OCI-LY3 (cell line): ENCODE results near the gene IL1RL1.

Source experiments
- H2AFZ ChIP-seq: fragments of 200-600, 300-600 bp; shearing (Covaris generic); 2 replicates; pipeline ENCODE4 v1.6.0; 2014; ENCODE audit warnings: antibody characterized with exemption, low read depth, low read length
- H3K27ac ChIP-seq: fragments of 200-600, 300-600 bp; sonication (generic); 2 replicates; pipeline ENCODE4 v1.5.1; 2014; ENCODE audit warnings: mild to moderate bottlenecking, low read length, moderate library complexity, mixed read lengths
- H3K27me3 ChIP-seq: fragments of 200-600, 300-600 bp; sonication (generic); 2 replicates; pipeline ENCODE4 v1.6.1; 2014; ENCODE audit warnings: low read depth, low read length, mixed read lengths
- H3K36me3 ChIP-seq: fragments of 200-600, 300-600 bp; sonication (generic); replicated peaks from 2 replicates; pipeline ENCODE3; 2014; ENCODE audit warnings: low read depth, low read length, mixed read lengths
- H3K4me1 ChIP-seq: fragments of 300-600, 200-600 bp; sonication (generic); 2 replicates; pipeline ENCODE4 v1.6.1; 2014; ENCODE audit warnings: low read length, mixed read lengths
- H3K4me2 ChIP-seq: fragments of 200-600, 300-600 bp; sonication (generic); 2 replicates; pipeline ENCODE4 v1.6.1; 2014; ENCODE audit warnings: low read length, mixed read lengths
- H3K4me3 ChIP-seq: fragments of 300-600, 200-600 bp; sonication (generic); 2 replicates; pipeline ENCODE4 v1.5.1; 2014; ENCODE audit warnings: antibody characterized with exemption, mild to moderate bottlenecking, low read length, moderate library complexity
- H3K79me2 ChIP-seq: fragments of 300-600, 200-600 bp; shearing (Covaris generic); 2 replicates; pipeline ENCODE4 v1.6.1; 2014; ENCODE audit warnings: mild to moderate bottlenecking, low read length, mixed read lengths
- H3K9ac ChIP-seq: fragments of 300-600, 200-600 bp; shearing (Covaris generic); 2 replicates; pipeline ENCODE4 v1.6.0; 2014; ENCODE audit warnings: mild to moderate bottlenecking, low read length, moderate library complexity
- H3K9me3 ChIP-seq: fragments of 200-600, 300-600 bp; shearing (Covaris generic); 2 replicates; pipeline ENCODE4 v1.6.1; 2014; ENCODE audit warnings: low read length, mixed read lengths; ENCODE audit not compliant: insufficient read depth
- H4K20me1 ChIP-seq: fragments of 200-600, 300-600 bp; sonication (generic); 2 replicates; pipeline ENCODE4 v1.6.1; 2016; ENCODE audit warnings: low read length, mixed read lengths; ENCODE audit not compliant: insufficient read depth
- EZH2phosphoT487 ChIP-seq: fragments of 200-600 bp; shearing (Covaris generic); IDR thresholded peaks from 2 replicates; pipeline ENCODE4 v1.6.1; 2018; ENCODE audit warnings: antibody characterized with exemption, mixed run types, low read depth
- TF ChIP-seq, protein P1 (sequence below): fragments of 200-600, 300-600 bp; sonication (generic); IDR thresholded peaks from 2 replicates; pipeline ENCODE4 v1.5.1; 2014; ENCODE audit warnings: antibody characterized with exemption, low read length, low read depth

IL1RL1 gene

GRCh38 chr2:102273619-102274211, 37.6 kb upstream of the IL1RL1 start:
- Histone ChIP-seq H3K4me3 (no peak overlapping the region), H2AFZ (no peak overlapping the region), H3K9ac (no peak overlapping the region), H3K27ac (no peak overlapping the region), H3K27me3 (peaks cover 15% of the 10 kb centered on the region), H4K20me1 (no peaks in the 10 kb centered on the region), H3K36me3 (no peaks in the 10 kb centered on the region), H3K9me3 (no peaks in the 10 kb centered on the region), H3K79me2 (no peaks in the 10 kb centered on the region), H3K4me2 (no peak overlapping the region), H3K4me1 (peaks cover 9% of the 10 kb centered on the region; the same call in 1 of the 2 replicates)
- TF ChIP-seq EZH2phosphoT487, result no peak
- TF ChIP-seq, protein P1, sequence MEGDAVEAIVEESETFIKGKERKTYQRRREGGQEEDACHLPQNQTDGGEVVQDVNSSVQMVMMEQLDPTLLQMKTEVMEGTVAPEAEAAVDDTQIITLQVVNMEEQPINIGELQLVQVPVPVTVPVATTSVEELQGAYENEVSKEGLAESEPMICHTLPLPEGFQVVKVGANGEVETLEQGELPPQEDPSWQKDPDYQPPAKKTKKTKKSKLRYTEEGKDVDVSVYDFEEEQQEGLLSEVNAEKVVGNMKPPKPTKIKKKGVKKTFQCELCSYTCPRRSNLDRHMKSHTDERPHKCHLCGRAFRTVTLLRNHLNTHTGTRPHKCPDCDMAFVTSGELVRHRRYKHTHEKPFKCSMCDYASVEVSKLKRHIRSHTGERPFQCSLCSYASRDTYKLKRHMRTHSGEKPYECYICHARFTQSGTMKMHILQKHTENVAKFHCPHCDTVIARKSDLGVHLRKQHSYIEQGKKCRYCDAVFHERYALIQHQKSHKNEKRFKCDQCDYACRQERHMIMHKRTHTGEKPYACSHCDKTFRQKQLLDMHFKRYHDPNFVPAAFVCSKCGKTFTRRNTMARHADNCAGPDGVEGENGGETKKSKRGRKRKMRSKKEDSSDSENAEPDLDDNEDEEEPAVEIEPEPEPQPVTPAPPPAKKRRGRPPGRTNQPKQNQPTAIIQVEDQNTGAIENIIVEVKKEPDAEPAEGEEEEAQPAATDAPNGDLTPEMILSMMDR, result no peak

DNA sequence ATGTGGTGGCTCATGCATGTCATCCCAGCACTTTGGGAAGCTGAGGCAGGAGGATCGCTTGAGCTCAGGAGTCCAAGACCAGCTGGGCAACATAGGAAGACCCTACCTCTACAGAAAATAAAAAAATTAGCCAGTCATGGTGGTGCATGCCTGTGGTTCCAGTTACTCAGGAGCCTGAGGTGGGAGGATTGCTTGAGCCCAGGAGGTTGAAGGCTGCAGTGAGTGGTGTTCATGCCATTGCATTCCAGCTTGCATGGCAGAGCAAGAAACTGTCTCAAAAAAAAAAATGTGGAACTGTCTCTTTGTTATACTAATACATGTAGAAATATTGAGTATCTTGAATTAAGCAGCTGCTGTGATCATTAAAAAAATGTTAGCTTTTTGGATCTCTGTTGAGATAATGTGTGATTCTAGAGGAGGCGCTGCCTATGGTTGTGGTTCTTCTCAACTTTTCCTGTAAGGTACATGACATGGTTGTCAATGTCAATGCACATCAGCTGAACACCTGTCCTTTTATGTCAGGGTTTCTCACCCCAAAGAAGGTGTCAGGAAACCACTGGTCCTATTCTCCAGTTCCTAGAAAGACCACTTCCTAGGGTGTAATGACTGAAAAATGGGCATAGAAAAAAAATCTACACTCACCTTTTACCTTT, 34.7 kb upstream of the IL1RL1 start:
- H3K9ac ChIP-seq, result no peak overlapping the region
- no peak overlapping the region for H3K4me2 ChIP-seq
- H3K36me3 ChIP-seq, result no peaks in the 10 kb centered on the region
- H4K20me1 ChIP-seq, result no peaks in the 10 kb centered on the region
- no peak overlapping the region for H3K4me3 ChIP-seq
- no peak for TF ChIP-seq EZH2phosphoT487
- TF ChIP-seq, protein P1, result no peak
- H3K9me3 ChIP-seq, result no peaks in the 10 kb centered on the region
- H3K27ac ChIP-seq, result no peak overlapping the region
- no peak overlapping the region for H2AFZ ChIP-seq
- H3K4me1 ChIP-seq, result 0 out of 2 replicates have a peak, but pooled peaks cover 1% of the 10 kb centered on the region
- peaks cover 9% of the 10 kb centered on the region; the same call in 1 of the 2 replicates for H3K27me3 ChIP-seq
- H3K79me2 ChIP-seq, result no peaks in the 10 kb centered on the region

DNA sequence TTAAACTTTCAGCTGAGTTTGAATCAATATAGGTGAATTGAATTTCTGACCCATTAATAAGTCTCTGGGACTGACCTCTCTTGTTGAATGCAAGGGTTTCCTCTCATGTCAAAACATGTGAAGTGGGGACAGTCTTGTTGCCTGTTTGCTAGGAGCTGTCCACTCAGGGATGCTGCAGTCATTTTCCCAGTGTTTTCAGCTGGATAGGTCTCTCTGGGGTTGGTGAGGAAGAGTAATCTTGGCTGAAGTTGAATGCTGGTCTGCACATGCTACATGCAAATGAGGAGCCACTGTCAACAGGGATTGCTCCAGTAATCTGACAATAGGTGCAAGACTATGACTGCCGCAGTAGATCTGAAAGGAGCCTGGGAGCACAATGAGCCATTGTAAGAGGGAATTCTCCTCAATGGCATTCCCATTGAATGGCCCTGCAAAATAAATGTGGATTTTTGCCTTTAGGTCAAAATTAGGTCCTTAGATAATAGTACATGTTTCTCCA, 34.1 kb upstream of the IL1RL1 start:
- no peaks in the 10 kb centered on the region for H3K4me1 ChIP-seq
- H3K79me2 ChIP-seq, result no peaks in the 10 kb centered on the region
- H3K27me3 ChIP-seq, result peaks cover 12% of the 10 kb centered on the region; the same call in 1 of the 2 replicates
- no peak for TF ChIP-seq EZH2phosphoT487
- TF ChIP-seq, protein P1, result no peak
- no peaks in the 10 kb centered on the region for H3K36me3 ChIP-seq
- H3K4me2 ChIP-seq, result no peak overlapping the region
- no peak overlapping the region for H2AFZ ChIP-seq
- no peaks in the 10 kb centered on the region for H3K9me3 ChIP-seq
- H3K4me3 ChIP-seq, result no peak overlapping the region
- H4K20me1 ChIP-seq, result no peaks in the 10 kb centered on the region
- no peak overlapping the region for H3K27ac ChIP-seq
- no peak overlapping the region for H3K9ac ChIP-seq

- H3K9me3 ChIP-seq, result no peaks in the 10 kb centered on the region
- H2AFZ ChIP-seq, result no peak overlapping the region
- 0 out of 2 replicates have a peak, but pooled peaks cover 9% of the 10 kb centered on the region for H3K27me3 ChIP-seq
- H3K4me3 ChIP-seq, result no peak overlapping the region
- no peaks in the 10 kb centered on the region for H3K36me3 ChIP-seq
- H3K4me2 ChIP-seq, result no peak overlapping the region
- H4K20me1 ChIP-seq, result no peaks in the 10 kb centered on the region
- H3K9ac ChIP-seq, result no peak overlapping the region
- no peaks in the 10 kb centered on the region for H3K79me2 ChIP-seq
- no peak overlapping the region for H3K27ac ChIP-seq
- H3K4me1 ChIP-seq, result peaks cover 9% of the 10 kb centered on the region
- TF ChIP-seq, protein P1, result no peak
- no peak for TF ChIP-seq EZH2phosphoT487
These were observed 32.5 kb upstream of the IL1RL1 start for GRCh38 chr2:102278720-102279390.
